Mesendoderm (in vitro differentiated cells): ENCODE data around the gene USB1.

Source experiments
- DNase-seq: peaks from one replicate; pipeline ENCODE4 v3.0.0; 2013
- H2AK5ac ChIP-seq: 2 replicates; pipeline ENCODE4 v1.6.1; 2013; ENCODE audit warnings: low read length, inconsistent platforms
- H2BK120ac ChIP-seq: 2 replicates; pipeline ENCODE4 v1.6.1; 2013; ENCODE audit warnings: low read depth, mild to moderate bottlenecking, low read length, moderate library complexity, mixed read lengths
- H2BK15ac ChIP-seq: replicated peaks from 2 replicates; pipeline ENCODE4 v1.6.1; 2013; ENCODE audit warnings: low read depth, mild to moderate bottlenecking, moderate library complexity
- H2BK5ac ChIP-seq: 2 replicates; pipeline ENCODE4 v1.6.1; 2013; ENCODE audit warnings: low read length, inconsistent platforms
- H3K18ac ChIP-seq: 2 replicates; pipeline ENCODE4 v1.6.1; 2013; ENCODE audit warnings: mild to moderate bottlenecking, low read length, mixed read lengths
- H3K23ac ChIP-seq: one replicate; pipeline ENCODE4 v1.6.1; 2013; ENCODE audit warnings: low read length
- H3K27ac ChIP-seq: 2 replicates; pipeline ENCODE4 v1.5.1; 2013; ENCODE audit warnings: low read depth, mild to moderate bottlenecking, inconsistent platforms, low read length, moderate library complexity
- H3K27me3 ChIP-seq: 2 replicates; pipeline ENCODE4 v1.6.1; 2013; ENCODE audit warnings: low read length, control low read depth, mild to moderate bottlenecking, inconsistent platforms; ENCODE audit not compliant: insufficient read depth, poor library complexity
- H3K36me3 ChIP-seq: 2 replicates; pipeline ENCODE4 v1.6.1; 2013; ENCODE audit warnings: low read length, inconsistent platforms; ENCODE audit not compliant: control insufficient read depth, insufficient read depth
- H3K4ac ChIP-seq: one replicate; pipeline ENCODE4 v1.6.1; 2013; ENCODE audit warnings: low read depth, mild to moderate bottlenecking, low read length, moderate library complexity
- H3K4me1 ChIP-seq: 2 replicates; pipeline ENCODE4 v1.6.1; 2013; ENCODE audit warnings: low read depth, low read length, inconsistent platforms; ENCODE audit not compliant: control insufficient read depth
- H3K4me2 ChIP-seq: 2 replicates; pipeline ENCODE4 v1.6.1; 2013; ENCODE audit warnings: low read length
- H3K4me3 ChIP-seq: 2 replicates; pipeline ENCODE4 v1.5.1; 2013; ENCODE audit warnings: mild to moderate bottlenecking, low read length
- H3K56ac ChIP-seq: one replicate; pipeline ENCODE4 v1.6.1; 2013; ENCODE audit warnings: low read length
- H3K79me1 ChIP-seq: 2 replicates; pipeline ENCODE4 v1.6.1; 2013; ENCODE audit warnings: low read length, inconsistent platforms
- H3K79me2 ChIP-seq: 2 replicates; pipeline ENCODE4 v1.6.1; 2013; ENCODE audit warnings: mild to moderate bottlenecking, low read length; ENCODE audit not compliant: control insufficient read depth, insufficient read depth
- H3K9ac ChIP-seq: 2 replicates; pipeline ENCODE4 v1.6.1; 2013; ENCODE audit warnings: low read length, inconsistent platforms
- H4K5ac ChIP-seq: one replicate; pipeline ENCODE4 v1.6.1; 2013; ENCODE audit warnings: low read length
- H4K8ac ChIP-seq: one replicate; pipeline ENCODE4 v1.6.1; 2013; ENCODE audit warnings: low read depth, mild to moderate bottlenecking, control low read depth, low read length, moderate library complexity
- WGBS: extraction: QIAGEN DNeasy Blood & Tissue Kit; methylation state at CpG from one replicate; pipeline ENCODE4 v1.1.7; 2013; ENCODE audit warnings: low lambda C conversion rate, missing lambda C conversion rate; ENCODE audit not compliant: insufficient coverage; ENCODE audit errors: extremely low coverage; 5-methylcytosine and 5-hydroxymethylcytosine counted together

USB1 gene

DNA sequence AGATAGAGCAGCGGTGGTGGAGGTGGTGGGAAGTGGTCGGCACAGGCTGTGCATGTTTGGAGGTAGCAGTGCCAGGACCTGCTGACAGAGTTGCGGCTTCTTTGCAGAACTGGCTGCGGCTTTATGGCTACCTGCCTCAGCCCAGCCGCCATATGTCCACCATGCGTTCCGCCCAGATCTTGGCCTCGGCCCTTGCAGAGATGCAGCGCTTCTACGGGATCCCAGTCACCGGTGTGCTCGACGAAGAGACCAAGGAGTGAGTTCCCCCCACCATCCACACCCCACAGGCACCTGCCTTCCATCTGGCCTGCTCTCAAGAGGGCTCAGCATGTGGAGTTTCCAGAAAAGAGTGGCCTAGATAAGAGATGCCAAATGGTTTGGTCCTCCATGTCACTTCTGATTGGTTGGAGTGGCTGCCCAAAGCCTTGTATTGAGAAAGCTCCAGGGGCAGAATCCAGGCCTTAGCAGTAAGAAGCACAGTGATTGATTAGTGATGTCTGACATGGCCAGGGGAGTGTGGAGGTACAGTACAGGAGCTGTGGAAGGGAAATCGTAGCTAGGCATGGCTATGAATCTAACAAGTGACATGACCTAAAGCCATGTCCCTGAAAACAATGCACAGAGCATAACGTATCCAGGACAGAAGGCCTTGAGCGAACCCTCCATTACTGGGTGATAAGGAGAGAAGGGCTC, 36.3 kb downstream of the USB1 start:
- H4K8ac ChIP-seq: no peak overlapping the region
- DNase-seq: peak; percentile 32
- H3K27me3 ChIP-seq: no peaks in the 10 kb centered on the region
- no peak overlapping the region for H3K18ac ChIP-seq
- H3K23ac ChIP-seq: no peak overlapping the region
- no peak overlapping the region for H2BK120ac ChIP-seq
- H3K56ac ChIP-seq: no peak overlapping the region
- peaks cover 21% of the 10 kb centered on the region for H3K79me1 ChIP-seq
- no peak overlapping the region for H3K27ac ChIP-seq
- H3K36me3 ChIP-seq: peaks cover 10% of the 10 kb centered on the region
- no peak overlapping the region for H3K4ac ChIP-seq
- H2BK15ac ChIP-seq: no peak overlapping the region
- no peak overlapping the region for H4K5ac ChIP-seq
- no peak overlapping the region for H2BK5ac ChIP-seq
- H3K79me2 ChIP-seq: no peaks in the 10 kb centered on the region
- no peak overlapping the region for H3K4me3 ChIP-seq
- H3K9ac ChIP-seq: no peak overlapping the region
- WGBS: no CpG with 5 or more reads among the region's 16 CpGs
- H3K4me2 ChIP-seq: no peak overlapping the region
- no peak overlapping the region for H2AK5ac ChIP-seq
- H3K4me1 ChIP-seq: peaks cover 6% of the 10 kb centered on the region

DNA sequence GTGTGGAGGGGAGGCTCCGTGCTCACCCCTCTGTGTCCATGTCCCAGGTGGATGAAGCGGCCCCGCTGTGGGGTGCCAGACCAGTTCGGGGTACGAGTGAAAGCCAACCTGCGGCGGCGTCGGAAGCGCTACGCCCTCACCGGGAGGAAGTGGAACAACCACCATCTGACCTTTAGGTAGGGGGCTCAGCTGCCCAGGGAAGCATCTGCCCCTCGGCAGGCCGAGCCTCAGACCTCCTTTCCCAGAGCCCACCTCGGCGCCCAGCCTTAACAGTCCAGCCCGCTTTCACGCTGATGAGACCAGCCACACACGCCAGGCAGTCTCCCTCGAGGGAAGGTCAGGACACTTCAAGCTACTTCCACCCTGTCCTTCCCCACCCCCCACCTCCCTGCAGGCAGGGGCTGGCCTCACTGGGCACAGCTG, 37.0 kb downstream of the USB1 start:
- no peak overlapping the region for H3K4ac ChIP-seq
- H3K9ac ChIP-seq: no peak overlapping the region
- no peak for DNase-seq
- no peak overlapping the region for H2BK15ac ChIP-seq
- H3K36me3 ChIP-seq: peaks cover 10% of the 10 kb centered on the region
- H4K8ac ChIP-seq: no peak overlapping the region
- H3K18ac ChIP-seq: no peak overlapping the region
- no peaks in the 10 kb centered on the region for H3K27me3 ChIP-seq
- H3K23ac ChIP-seq: no peak overlapping the region
- H2AK5ac ChIP-seq: no peak overlapping the region
- no peak overlapping the region for H2BK5ac ChIP-seq
- no CpG with 5 or more reads among the region's 20 CpGs for WGBS
- H4K5ac ChIP-seq: no peak overlapping the region
- H3K79me1 ChIP-seq: peaks cover 18% of the 10 kb centered on the region
- H3K27ac ChIP-seq: no peak overlapping the region
- H3K4me1 ChIP-seq: peaks cover 2% of the 10 kb centered on the region
- H2BK120ac ChIP-seq: no peak overlapping the region
- H3K79me2 ChIP-seq: no peaks in the 10 kb centered on the region
- H3K56ac ChIP-seq: no peak overlapping the region
- no peak overlapping the region for H3K4me2 ChIP-seq
- no peak overlapping the region for H3K4me3 ChIP-seq

GRCh38 chr16:58039829-58040495, 38.8 kb downstream of the USB1 start:
- no peak overlapping the region for H3K23ac ChIP-seq
- no peak overlapping the region for H3K4me3 ChIP-seq
- H3K79me2 ChIP-seq: no peaks in the 10 kb centered on the region
- H2AK5ac ChIP-seq: no peak overlapping the region
- no peak overlapping the region for H4K5ac ChIP-seq
- no peak overlapping the region for H2BK120ac ChIP-seq
- peaks cover 10% of the 10 kb centered on the region for H3K79me1 ChIP-seq
- H3K36me3 ChIP-seq: peaks cover 13% of the 10 kb centered on the region
- H3K4ac ChIP-seq: no peak overlapping the region
- no peak overlapping the region for H3K9ac ChIP-seq
- WGBS: no CpG with 5 or more reads among the region's 26 CpGs
- H3K18ac ChIP-seq: no peak overlapping the region
- H3K56ac ChIP-seq: no peak overlapping the region
- H2BK15ac ChIP-seq: no peak overlapping the region
- H3K27me3 ChIP-seq: no peaks in the 10 kb centered on the region
- H3K4me1 ChIP-seq: no peaks in the 10 kb centered on the region
- no peak overlapping the region for H2BK5ac ChIP-seq
- no peak overlapping the region for H3K27ac ChIP-seq
- no peak overlapping the region for H4K8ac ChIP-seq
- DNase-seq: no peak
- H3K4me2 ChIP-seq: no peak overlapping the region

DNA sequence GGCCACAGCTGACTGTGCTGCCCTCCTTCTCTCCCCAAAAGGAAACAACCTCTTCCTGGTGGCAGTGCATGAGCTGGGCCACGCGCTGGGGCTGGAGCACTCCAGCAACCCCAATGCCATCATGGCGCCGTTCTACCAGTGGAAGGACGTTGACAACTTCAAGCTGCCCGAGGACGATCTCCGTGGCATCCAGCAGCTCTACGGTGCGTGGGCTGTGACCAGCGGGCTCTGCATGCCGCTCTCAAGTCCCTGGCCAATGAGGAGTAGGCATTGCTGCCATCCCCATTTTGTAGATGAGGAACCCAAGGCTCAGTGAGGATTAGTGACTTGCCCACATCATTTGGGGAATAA, 39.3 kb downstream of the USB1 start:
- Histone ChIP-seq H3K27me3 (no peaks in the 10 kb centered on the region), H3K56ac (no peak overlapping the region), H3K4me1 (no peaks in the 10 kb centered on the region), H2BK120ac (no peak overlapping the region), H3K18ac (no peak overlapping the region), H3K4me2 (no peak overlapping the region), H2BK5ac (no peak overlapping the region), H3K79me2 (no peaks in the 10 kb centered on the region), H4K8ac (no peak overlapping the region), H4K5ac (no peak overlapping the region), H2AK5ac (no peak overlapping the region), H3K23ac (no peak overlapping the region), H3K36me3 (peaks cover 13% of the 10 kb centered on the region), H3K9ac (no peak overlapping the region), H2BK15ac (no peak overlapping the region), H3K4ac (no peak overlapping the region), H3K4me3 (no peak overlapping the region), H3K27ac (no peak overlapping the region), H3K79me1 (peaks cover 8% of the 10 kb centered on the region)
- no peak for DNase-seq
- WGBS: no CpG with 5 or more reads among the region's 12 CpGs

- no peaks in the 10 kb centered on the region for H3K4me1 ChIP-seq
- no peak overlapping the region for H2AK5ac ChIP-seq
- no peak overlapping the region for H3K23ac ChIP-seq
- no peak overlapping the region for H3K9ac ChIP-seq
- peaks cover 3% of the 10 kb centered on the region for H3K79me1 ChIP-seq
- no peak overlapping the region for H4K5ac ChIP-seq
- H2BK5ac ChIP-seq: no peak overlapping the region
- H3K27ac ChIP-seq: no peak overlapping the region
- no peak overlapping the region for H3K4me3 ChIP-seq
- no peak overlapping the region for H2BK120ac ChIP-seq
- no peak overlapping the region for H3K56ac ChIP-seq
- no peak overlapping the region for H3K4me2 ChIP-seq
- no peak overlapping the region for H3K18ac ChIP-seq
- no peaks in the 10 kb centered on the region for H3K79me2 ChIP-seq
- WGBS: no CpG with 5 or more reads among the region's 14 CpGs
- H3K4ac ChIP-seq: no peak overlapping the region
- no peaks in the 10 kb centered on the region for H3K27me3 ChIP-seq
- peaks cover 13% of the 10 kb centered on the region for H3K36me3 ChIP-seq
- H2BK15ac ChIP-seq: no peak overlapping the region
- no peak for DNase-seq
- H4K8ac ChIP-seq: no peak overlapping the region
These were observed 39.9 kb downstream of the USB1 start for GRCh38 chr16:58040945-58041627.
